ENCODE measurements around the gene PEA15. TPM values are rescaled to one million over a fixed set of nuclear protein-coding genes. Genes with fewer than 3 reads are reported as not detected.

The PEA15 gene
- 260 TPM for polyA plus RNA-seq (2013, experiment 1 of 2)
- 272 TPM for polyA plus RNA-seq (2013, experiment 2 of 2)

GRCh38 chr1:160205242-160206035 lies at the start of gene PEA15:
Gene PEA15, plus strand, starts transcription at chr1:160205384. Its CDS starts 6,161 bp downstream, at chr1:160211545.
- H3K9ac ChIP-seq (ENCODE audit: low read length) = peak within 1 kb of the TSS; percentile 98
- no peak within 1 kb of the TSS for H4K5ac ChIP-seq (ENCODE audit: low read length)
- no peaks in the 10 kb centered on the region for H3K36me3 ChIP-seq (ENCODE audit: control insufficient read depth, insufficient read depth, low read length)
- H3K27ac ChIP-seq (ENCODE audit: low read depth, low read length) = peak within 1 kb of the TSS; percentile 85
- H3K56ac ChIP-seq (ENCODE audit: low read length) = peak within 1 kb of the TSS; percentile 98
- peaks cover 47% of the 10 kb centered on the region for H3K79me2 ChIP-seq (ENCODE audit: control insufficient read depth, insufficient read depth, low read length)
- peak within 1 kb of the TSS; percentile 99 for H3K18ac ChIP-seq (ENCODE audit: low read length)
- peak within 1 kb of the TSS; percentile 75 for H2BK120ac ChIP-seq (ENCODE audit: low read depth, low read length)
- peak within 1 kb of the TSS; percentile 97 for H3K4ac ChIP-seq (ENCODE audit: low read depth, low read length)
- H2BK15ac ChIP-seq (replicated peaks; ENCODE audit: low read depth) = no peak within 1 kb of the TSS
- H3K23ac ChIP-seq (ENCODE audit: low read length) = peak within 1 kb of the TSS; percentile 95
- H3K4me3 ChIP-seq (ENCODE audit: low read length) = peak within 1 kb of the TSS; percentile 85
- peak; percentile 84 for DNase-seq
- H4K8ac ChIP-seq (ENCODE audit: low read depth, low read length) = no peak within 1 kb of the TSS
- H3K4me1 ChIP-seq (ENCODE audit: control insufficient read depth, low read depth, low read length) = peaks cover 24% of the 10 kb centered on the region
- H2BK5ac ChIP-seq (ENCODE audit: low read length) = peak within 1 kb of the TSS; percentile 70
- H3K79me1 ChIP-seq (ENCODE audit: low read length) = peaks cover 21% of the 10 kb centered on the region
- no peaks in the 10 kb centered on the region for H3K27me3 ChIP-seq (ENCODE audit: insufficient read depth, low read length, poor library complexity)
- no CpG with 5 or more reads among the region's 76 CpGs for WGBS (ENCODE audit: extremely low coverage, insufficient coverage, low lambda C conversion rate)
- peak within 1 kb of the TSS; percentile 43 for H3K4me2 ChIP-seq (ENCODE audit: low read length)
- H2AK5ac ChIP-seq (ENCODE audit: low read length) = no peak within 1 kb of the TSS

- no peak for DNase-seq
- no peak overlapping the region for H3K9ac ChIP-seq (ENCODE audit: low read length)
- H3K79me1 ChIP-seq (ENCODE audit: low read length) = no peaks in the 10 kb centered on the region
- H3K27me3 ChIP-seq (ENCODE audit: insufficient read depth, low read length, poor library complexity) = no peaks in the 10 kb centered on the region
- H3K4ac ChIP-seq (ENCODE audit: low read depth, low read length) = no peak overlapping the region
- H3K4me1 ChIP-seq (ENCODE audit: control insufficient read depth, low read depth, low read length) = no peaks in the 10 kb centered on the region
- no peak overlapping the region for H4K5ac ChIP-seq (ENCODE audit: low read length)
- H3K79me2 ChIP-seq (ENCODE audit: control insufficient read depth, insufficient read depth, low read length) = no peaks in the 10 kb centered on the region
- no peak overlapping the region for H2BK5ac ChIP-seq (ENCODE audit: low read length)
- WGBS (ENCODE audit: extremely low coverage, insufficient coverage, low lambda C conversion rate) = no CpG with 5 or more reads among the region's 5 CpGs
- no peak overlapping the region for H4K8ac ChIP-seq (ENCODE audit: low read depth, low read length)
- no peaks in the 10 kb centered on the region for H3K36me3 ChIP-seq (ENCODE audit: control insufficient read depth, insufficient read depth, low read length)
- H3K4me2 ChIP-seq (ENCODE audit: low read length) = no peak overlapping the region
- no peak overlapping the region for H3K56ac ChIP-seq (ENCODE audit: low read length)
- no peak overlapping the region for H3K4me3 ChIP-seq (ENCODE audit: low read length)
- no peak overlapping the region for H3K18ac ChIP-seq (ENCODE audit: low read length)
- no peak overlapping the region for H2BK15ac ChIP-seq (replicated peaks; ENCODE audit: low read depth)
- no peak overlapping the region for H3K23ac ChIP-seq (ENCODE audit: low read length)
- H3K27ac ChIP-seq (ENCODE audit: low read depth, low read length) = no peak overlapping the region
- H2BK120ac ChIP-seq (ENCODE audit: low read depth, low read length) = no peak overlapping the region
- H2AK5ac ChIP-seq (ENCODE audit: low read length) = no peak overlapping the region
Observed at GRCh38 chr1:160156361-160156760, 48.8 kb upstream of the PEA15 start.

DNA sequence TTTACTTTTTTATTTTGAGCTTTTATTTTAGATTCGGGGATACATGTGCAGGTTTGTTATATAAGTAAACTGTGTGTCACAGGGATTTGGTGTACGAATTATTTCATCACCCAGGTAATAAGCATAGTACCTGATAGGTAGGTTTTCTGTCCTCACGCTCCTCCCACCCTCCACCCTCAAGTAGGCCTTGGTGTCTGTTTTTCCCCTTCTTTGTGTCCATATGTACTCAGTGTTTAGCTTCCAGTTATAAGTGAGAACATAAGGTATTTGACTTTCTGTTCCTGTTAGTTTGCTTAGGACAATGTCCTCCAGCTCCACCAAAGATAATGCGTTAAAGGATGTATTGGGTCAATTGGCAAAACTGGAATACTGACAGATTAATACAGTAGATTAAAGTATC lies 48.0 kb upstream of the PEA15 start:
- H3K27ac ChIP-seq (ENCODE audit: low read depth, low read length) = no peak overlapping the region
- H4K8ac ChIP-seq (ENCODE audit: low read depth, low read length) = no peak overlapping the region
- H3K79me1 ChIP-seq (ENCODE audit: low read length) = no peaks in the 10 kb centered on the region
- no peak overlapping the region for H2AK5ac ChIP-seq (ENCODE audit: low read length)
- WGBS (ENCODE audit: extremely low coverage, insufficient coverage, low lambda C conversion rate) = no CpG with 5 or more reads among the region's 4 CpGs
- no peak overlapping the region for H3K23ac ChIP-seq (ENCODE audit: low read length)
- no peak overlapping the region for H3K9ac ChIP-seq (ENCODE audit: low read length)
- no peak overlapping the region for H2BK5ac ChIP-seq (ENCODE audit: low read length)
- no peak overlapping the region for H3K18ac ChIP-seq (ENCODE audit: low read length)
- DNase-seq = no peak
- no peaks in the 10 kb centered on the region for H3K4me1 ChIP-seq (ENCODE audit: control insufficient read depth, low read depth, low read length)
- H3K27me3 ChIP-seq (ENCODE audit: insufficient read depth, low read length, poor library complexity) = no peaks in the 10 kb centered on the region
- H3K79me2 ChIP-seq (ENCODE audit: control insufficient read depth, insufficient read depth, low read length) = no peaks in the 10 kb centered on the region
- H4K5ac ChIP-seq (ENCODE audit: low read length) = no peak overlapping the region
- no peak overlapping the region for H3K56ac ChIP-seq (ENCODE audit: low read length)
- no peak overlapping the region for H3K4me2 ChIP-seq (ENCODE audit: low read length)
- H2BK120ac ChIP-seq (ENCODE audit: low read depth, low read length) = no peak overlapping the region
- no peak overlapping the region for H3K4me3 ChIP-seq (ENCODE audit: low read length)
- no peak overlapping the region for H3K4ac ChIP-seq (ENCODE audit: low read depth, low read length)
- H3K36me3 ChIP-seq (ENCODE audit: control insufficient read depth, insufficient read depth, low read length) = no peaks in the 10 kb centered on the region
- H2BK15ac ChIP-seq (replicated peaks; ENCODE audit: low read depth) = no peak overlapping the region

- no peak overlapping the region for H3K9ac ChIP-seq (ENCODE audit: low read length)
- H4K5ac ChIP-seq (ENCODE audit: low read length) = no peak overlapping the region
- H3K4me2 ChIP-seq (ENCODE audit: low read length) = no peak overlapping the region
- no peak overlapping the region for H3K56ac ChIP-seq (ENCODE audit: low read length)
- no peak overlapping the region for H2BK5ac ChIP-seq (ENCODE audit: low read length)
- H2BK120ac ChIP-seq (ENCODE audit: low read depth, low read length) = no peak overlapping the region
- H3K27ac ChIP-seq (ENCODE audit: low read depth, low read length) = no peak overlapping the region
- peaks cover 2% of the 10 kb centered on the region for H3K4me1 ChIP-seq (ENCODE audit: control insufficient read depth, low read depth, low read length)
- H3K18ac ChIP-seq (ENCODE audit: low read length) = no peak overlapping the region
- H2AK5ac ChIP-seq (ENCODE audit: low read length) = no peak overlapping the region
- H3K23ac ChIP-seq (ENCODE audit: low read length) = no peak overlapping the region
- no peaks in the 10 kb centered on the region for H3K36me3 ChIP-seq (ENCODE audit: control insufficient read depth, insufficient read depth, low read length)
- no peak for DNase-seq
- WGBS (ENCODE audit: extremely low coverage, insufficient coverage, low lambda C conversion rate) = no CpG with 5 or more reads among the region's 3 CpGs
- H3K4me3 ChIP-seq (ENCODE audit: low read length) = no peak overlapping the region
- no peak overlapping the region for H2BK15ac ChIP-seq (replicated peaks; ENCODE audit: low read depth)
- no peak overlapping the region for H4K8ac ChIP-seq (ENCODE audit: low read depth, low read length)
- no peaks in the 10 kb centered on the region for H3K27me3 ChIP-seq (ENCODE audit: insufficient read depth, low read length, poor library complexity)
- no peaks in the 10 kb centered on the region for H3K79me2 ChIP-seq (ENCODE audit: control insufficient read depth, insufficient read depth, low read length)
- no peak overlapping the region for H3K4ac ChIP-seq (ENCODE audit: low read depth, low read length)
- H3K79me1 ChIP-seq (ENCODE audit: low read length) = no peaks in the 10 kb centered on the region
Observed at GRCh38 chr1:160158031-160158430, 47.2 kb upstream of the PEA15 start.

- no peak overlapping the region for H3K4ac ChIP-seq (ENCODE audit: low read depth, low read length)
- whole genome bisulfite sequencing (ENCODE audit: extremely low coverage, insufficient coverage, low lambda C conversion rate) = no CpG with 5 or more reads among the region's 4 CpGs
- DNase-seq = no peak
- no peak overlapping the region for H3K4me3 ChIP-seq (ENCODE audit: low read length)
- no peak overlapping the region for H3K9ac ChIP-seq (ENCODE audit: low read length)
- no peak overlapping the region for H2BK5ac ChIP-seq (ENCODE audit: low read length)
- no peak overlapping the region for H3K23ac ChIP-seq (ENCODE audit: low read length)
- no peak overlapping the region for H4K5ac ChIP-seq (ENCODE audit: low read length)
- H3K56ac ChIP-seq (ENCODE audit: low read length) = no peak overlapping the region
- no peaks in the 10 kb centered on the region for H3K79me1 ChIP-seq (ENCODE audit: low read length)
- no peaks in the 10 kb centered on the region for H3K36me3 ChIP-seq (ENCODE audit: control insufficient read depth, insufficient read depth, low read length)
- no peak overlapping the region for H3K4me2 ChIP-seq (ENCODE audit: low read length)
- H3K79me2 ChIP-seq (ENCODE audit: control insufficient read depth, insufficient read depth, low read length) = no peaks in the 10 kb centered on the region
- H3K27me3 ChIP-seq (ENCODE audit: insufficient read depth, low read length, poor library complexity) = no peaks in the 10 kb centered on the region
- H3K27ac ChIP-seq (ENCODE audit: low read depth, low read length) = no peak overlapping the region
- H2BK15ac ChIP-seq (replicated peaks; ENCODE audit: low read depth) = no peak overlapping the region
- H2AK5ac ChIP-seq (ENCODE audit: low read length) = no peak overlapping the region
- no peak overlapping the region for H4K8ac ChIP-seq (ENCODE audit: low read depth, low read length)
- H3K18ac ChIP-seq (ENCODE audit: low read length) = no peak overlapping the region
- no peak overlapping the region for H2BK120ac ChIP-seq (ENCODE audit: low read depth, low read length)
- peaks cover 2% of the 10 kb centered on the region for H3K4me1 ChIP-seq (ENCODE audit: control insufficient read depth, low read depth, low read length)
Observed at GRCh38 chr1:160158534-160158933, 46.6 kb upstream of the PEA15 start.

GRCh38 chr1:160159846-160160245 lies 45.3 kb upstream of the PEA15 start:
- Histone ChIP-seq H3K23ac (ENCODE audit: low read length) (no peak overlapping the region), H3K4me1 (ENCODE audit: control insufficient read depth, low read depth, low read length) (peaks cover 5% of the 10 kb centered on the region), H3K9ac (ENCODE audit: low read length) (no peak overlapping the region), H3K18ac (ENCODE audit: low read length) (no peak overlapping the region), H3K4me2 (ENCODE audit: low read length) (no peak overlapping the region), H3K4ac (ENCODE audit: low read depth, low read length) (no peak overlapping the region), H3K27me3 (ENCODE audit: insufficient read depth, low read length, poor library complexity) (no peaks in the 10 kb centered on the region), H3K27ac (ENCODE audit: low read depth, low read length) (no peak overlapping the region), H3K79me2 (ENCODE audit: control insufficient read depth, insufficient read depth, low read length) (no peaks in the 10 kb centered on the region), H3K56ac (ENCODE audit: low read length) (no peak overlapping the region), H2AK5ac (ENCODE audit: low read length) (no peak overlapping the region), H3K79me1 (ENCODE audit: low read length) (no peaks in the 10 kb centered on the region), H2BK15ac (replicated peaks; ENCODE audit: low read depth) (no peak overlapping the region), H2BK120ac (ENCODE audit: low read depth, low read length) (no peak overlapping the region), H2BK5ac (ENCODE audit: low read length) (no peak overlapping the region), H3K36me3 (ENCODE audit: control insufficient read depth, insufficient read depth, low read length) (no peaks in the 10 kb centered on the region), H3K4me3 (ENCODE audit: low read length) (no peak overlapping the region), H4K5ac (ENCODE audit: low read length) (no peak overlapping the region), H4K8ac (ENCODE audit: low read depth, low read length) (no peak overlapping the region)
- DNase-seq = no peak

All from mesendoderm (in vitro differentiated cells).